IPS DF 4.7 (cell line): ENCODE measurements around the gene NRP2.

Experiments
- DNase-seq: peaks from one replicate; pipeline ENCODE4 v3.0.0-alpha.2; 2013; ENCODE audit warnings: low spot score; ENCODE audit errors: extremely low read depth

The NRP2 gene

DNA sequence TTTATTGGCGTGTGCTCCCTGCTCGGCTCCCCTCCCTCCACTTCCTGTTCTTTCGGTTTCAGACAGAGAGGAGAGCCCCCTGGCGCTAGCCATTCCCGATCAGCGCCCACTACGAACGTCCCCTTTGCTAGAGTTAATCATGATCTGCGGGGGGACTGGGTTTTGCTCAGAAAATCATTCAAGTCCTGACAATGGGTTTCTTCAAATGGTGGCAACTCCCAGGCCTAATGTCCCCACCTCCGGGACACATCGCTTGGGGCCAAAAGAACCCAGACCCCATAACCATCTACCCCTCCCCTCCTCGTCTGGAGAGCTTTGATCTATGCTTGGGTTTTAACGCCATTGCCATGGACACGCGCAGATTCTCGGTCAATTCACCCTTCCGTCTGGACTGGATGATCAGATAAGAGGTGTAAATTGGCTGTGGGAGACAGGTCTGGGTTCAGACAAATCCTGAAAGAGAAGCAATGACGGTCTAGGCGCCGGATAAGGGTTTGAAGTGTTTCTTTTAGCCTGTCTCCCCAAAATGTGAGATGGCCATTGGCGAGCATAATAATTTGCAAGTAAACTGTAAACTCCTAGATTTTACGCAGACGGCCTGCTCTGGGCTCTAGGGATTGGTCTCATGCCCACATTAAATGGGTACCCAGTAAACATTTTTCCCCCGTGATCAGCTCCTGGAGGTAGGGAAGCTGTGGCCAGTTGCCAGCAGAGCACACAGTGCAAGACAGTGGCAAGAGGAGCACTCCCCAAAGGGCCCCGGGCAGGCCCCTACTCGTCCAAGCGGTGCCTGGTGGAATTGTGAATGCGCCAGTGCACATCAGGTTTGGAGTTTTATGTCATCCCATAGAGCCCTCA lies 4.7 kb downstream of the NRP2 start:
- no peak for DNase-seq

DNA sequence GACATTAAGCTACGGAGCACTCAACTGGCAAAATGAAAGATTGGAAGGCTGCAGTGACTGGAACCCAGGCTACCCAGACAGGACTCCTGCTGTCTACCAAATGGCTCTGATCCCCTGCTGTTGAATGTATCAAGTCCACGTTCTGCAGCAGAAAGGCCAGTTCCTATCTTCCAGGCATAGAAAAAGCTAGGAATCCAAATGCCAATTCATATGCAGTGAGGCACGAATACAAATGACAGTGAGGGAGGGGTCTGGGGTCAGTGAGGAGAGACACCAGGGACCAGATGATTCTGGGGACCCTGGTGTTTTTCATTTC lies 5.3 kb downstream of the NRP2 start:
- DNase-seq = no peak

DNA sequence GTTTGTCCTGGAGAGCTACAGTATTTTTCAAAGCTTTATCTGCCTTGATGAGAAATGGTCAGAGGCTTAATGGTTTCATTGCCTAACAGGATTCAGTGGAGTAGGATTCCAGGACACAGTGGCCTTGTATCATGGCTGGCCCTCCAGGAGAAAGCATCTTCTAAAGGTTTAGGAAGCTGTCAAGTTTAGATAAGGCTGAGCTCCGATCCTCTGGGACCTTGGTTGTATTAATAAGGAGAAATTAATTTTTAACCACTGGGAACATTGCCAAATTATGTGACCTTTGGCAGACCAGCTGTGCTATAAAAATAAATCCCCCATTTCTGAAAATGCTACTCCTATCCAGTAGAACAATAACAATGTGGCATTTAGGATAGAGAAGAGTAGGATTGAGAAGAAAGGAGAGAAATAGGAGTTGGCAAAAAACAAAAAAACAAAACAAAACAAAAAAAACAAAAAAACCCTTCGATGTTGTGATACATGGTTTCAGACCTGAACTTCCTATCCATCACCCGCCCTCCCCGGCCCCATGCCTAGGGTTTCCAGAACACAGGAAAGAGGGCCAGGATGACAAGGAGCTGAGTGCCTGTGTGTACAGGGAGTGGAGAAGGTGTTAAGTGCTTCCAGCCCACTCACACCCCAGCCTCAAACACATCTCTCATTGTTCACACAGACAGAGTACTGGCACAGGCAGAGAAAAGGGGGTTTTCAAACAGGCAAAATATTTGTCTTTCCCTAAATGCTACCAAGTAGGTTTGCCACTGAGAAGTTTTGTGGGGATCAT lies 6.3 kb downstream of the NRP2 start:
- DNase-seq = no peak

DNA sequence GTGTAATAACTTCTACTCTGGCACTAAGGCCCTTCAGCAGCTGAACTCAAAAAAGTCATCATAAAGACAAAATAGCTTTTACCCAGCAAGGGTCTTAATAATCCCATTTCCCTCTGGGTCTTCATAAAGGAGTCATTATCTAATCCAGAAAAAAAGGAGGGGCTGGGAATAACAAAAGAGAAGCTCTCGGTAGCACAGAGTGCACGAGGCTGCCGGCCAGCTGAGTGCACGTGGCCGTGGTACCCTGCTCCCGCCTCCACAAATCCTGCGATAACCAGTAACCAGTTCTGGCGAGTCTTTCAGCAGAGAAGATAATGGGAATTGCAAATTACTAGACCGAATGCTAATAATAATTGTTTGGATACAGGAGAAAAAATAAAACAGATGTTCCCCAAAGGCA lies 7.5 kb downstream of the NRP2 start:
- DNase-seq = no peak

DNA sequence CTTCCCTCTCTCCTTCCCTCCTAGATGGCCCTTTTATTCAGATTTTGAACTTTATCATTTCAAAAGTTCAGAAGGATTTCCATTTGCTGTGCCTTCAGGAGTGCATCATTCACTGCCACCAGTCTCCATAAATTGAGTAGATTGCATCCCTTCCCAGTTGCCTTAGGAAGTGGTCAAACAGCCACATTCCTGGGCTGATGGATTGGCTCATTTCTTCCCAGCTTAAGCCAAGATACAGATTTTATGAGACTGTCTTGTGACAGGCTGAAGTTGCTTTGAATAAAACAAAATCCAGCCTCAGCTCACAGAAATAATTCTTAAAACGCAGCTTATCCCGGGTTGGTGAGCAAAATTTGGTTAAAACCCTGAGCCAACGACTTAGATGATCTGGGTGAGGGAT lies 9.8 kb downstream of the NRP2 start:
- DNase-seq = no peak

DNA sequence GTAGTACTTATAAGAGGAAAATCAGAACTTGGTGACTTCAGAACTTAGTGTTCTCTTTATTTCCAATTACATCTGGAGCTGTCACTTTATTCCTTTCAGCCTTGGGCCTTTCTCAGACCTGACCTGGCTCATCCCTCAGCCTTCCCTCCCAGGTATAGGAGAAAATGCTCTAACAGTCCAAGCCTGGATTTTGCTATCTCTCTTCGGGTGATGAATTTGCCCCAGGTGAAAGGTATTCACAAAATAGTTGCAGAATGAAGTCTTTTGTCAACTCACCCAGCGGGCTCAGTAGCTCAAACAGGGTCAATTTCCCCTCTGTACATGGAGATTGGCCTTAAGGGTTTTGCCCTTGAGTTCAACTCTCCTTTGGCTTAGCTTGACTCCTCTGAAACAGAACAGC lies 12.0 kb downstream of the NRP2 start:
- DNase-seq = no peak

DNA sequence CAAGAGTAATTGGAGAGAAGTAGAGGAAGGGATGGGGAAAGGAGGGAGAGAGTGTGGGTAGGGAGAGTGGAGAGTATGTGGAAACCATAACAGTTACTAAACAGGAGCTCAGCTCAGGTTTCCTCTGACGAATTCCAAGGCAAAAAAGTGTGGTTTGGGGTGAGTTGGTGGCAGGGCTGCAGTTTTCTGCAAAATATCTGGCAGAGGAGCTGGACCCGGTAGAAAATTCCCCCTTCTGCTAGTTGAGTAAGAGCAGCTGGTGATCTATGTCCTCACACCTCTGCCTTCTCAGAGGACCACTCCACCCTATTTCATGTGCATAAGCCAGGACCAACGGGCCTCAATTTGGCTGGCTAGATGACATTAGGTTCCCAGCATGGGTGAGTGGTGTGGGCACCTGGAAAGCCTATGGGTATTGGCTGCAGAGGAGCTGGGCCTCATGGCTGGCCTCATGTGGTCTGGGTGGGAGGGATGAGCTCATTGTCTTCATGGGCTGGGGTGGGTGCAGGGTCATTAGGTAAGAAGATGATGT lies 13.2 kb downstream of the NRP2 start:
- DNase-seq = no peak

DNA sequence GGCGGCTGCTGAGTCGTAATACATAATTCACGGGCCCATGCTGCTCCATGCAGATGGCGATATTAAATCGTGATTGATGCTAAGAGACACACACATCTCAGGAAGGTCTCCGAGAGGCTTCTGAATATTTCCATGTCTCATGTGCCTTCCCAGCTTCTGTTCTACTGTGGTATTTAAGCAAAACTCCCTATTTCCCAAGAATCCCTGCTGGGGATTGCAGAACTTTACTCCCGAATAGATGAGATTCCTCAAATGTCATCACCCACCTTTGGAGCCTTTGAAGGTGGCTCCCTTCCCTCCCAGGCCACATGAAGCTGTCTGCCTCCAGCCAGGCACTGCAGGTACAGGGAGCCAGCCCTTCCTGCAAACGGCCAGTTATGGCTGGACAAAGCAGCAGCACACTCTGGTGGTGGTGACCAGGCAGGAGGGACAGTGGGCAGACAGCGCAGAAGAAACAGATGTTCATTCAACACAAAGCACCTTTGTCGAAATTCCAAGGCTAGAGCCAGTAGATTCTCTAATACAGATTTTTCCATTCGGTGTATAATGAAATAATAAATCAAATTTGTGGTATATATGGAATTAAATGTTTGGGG lies 14.1 kb downstream of the NRP2 start:
- DNase-seq = no peak

DNA sequence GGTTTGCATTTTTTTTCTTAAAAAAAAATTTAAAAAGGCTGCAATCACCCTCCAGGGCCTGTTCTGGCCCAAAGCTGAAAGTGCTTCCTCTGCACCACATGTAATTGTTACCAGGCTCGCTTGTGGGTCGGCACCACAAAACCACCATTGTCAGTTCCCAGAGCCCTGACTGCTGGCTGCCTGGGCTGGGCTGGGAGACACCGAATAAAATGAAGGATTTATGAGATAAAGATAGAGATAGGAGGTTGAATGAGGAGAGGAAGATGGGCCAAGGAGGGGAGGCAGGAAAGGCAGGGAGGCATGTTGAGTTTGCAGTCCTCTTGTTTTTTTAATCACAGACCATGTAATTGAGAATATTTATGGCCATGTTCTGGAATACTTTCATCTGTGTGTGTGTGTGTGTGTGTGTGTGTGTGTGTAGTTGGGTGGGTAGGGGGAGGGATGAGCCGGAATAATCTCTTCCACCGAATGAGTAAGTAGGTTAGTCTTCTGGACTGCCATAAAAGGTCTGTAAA lies 14.7 kb downstream of the NRP2 start:
- no peak for DNase-seq

DNA sequence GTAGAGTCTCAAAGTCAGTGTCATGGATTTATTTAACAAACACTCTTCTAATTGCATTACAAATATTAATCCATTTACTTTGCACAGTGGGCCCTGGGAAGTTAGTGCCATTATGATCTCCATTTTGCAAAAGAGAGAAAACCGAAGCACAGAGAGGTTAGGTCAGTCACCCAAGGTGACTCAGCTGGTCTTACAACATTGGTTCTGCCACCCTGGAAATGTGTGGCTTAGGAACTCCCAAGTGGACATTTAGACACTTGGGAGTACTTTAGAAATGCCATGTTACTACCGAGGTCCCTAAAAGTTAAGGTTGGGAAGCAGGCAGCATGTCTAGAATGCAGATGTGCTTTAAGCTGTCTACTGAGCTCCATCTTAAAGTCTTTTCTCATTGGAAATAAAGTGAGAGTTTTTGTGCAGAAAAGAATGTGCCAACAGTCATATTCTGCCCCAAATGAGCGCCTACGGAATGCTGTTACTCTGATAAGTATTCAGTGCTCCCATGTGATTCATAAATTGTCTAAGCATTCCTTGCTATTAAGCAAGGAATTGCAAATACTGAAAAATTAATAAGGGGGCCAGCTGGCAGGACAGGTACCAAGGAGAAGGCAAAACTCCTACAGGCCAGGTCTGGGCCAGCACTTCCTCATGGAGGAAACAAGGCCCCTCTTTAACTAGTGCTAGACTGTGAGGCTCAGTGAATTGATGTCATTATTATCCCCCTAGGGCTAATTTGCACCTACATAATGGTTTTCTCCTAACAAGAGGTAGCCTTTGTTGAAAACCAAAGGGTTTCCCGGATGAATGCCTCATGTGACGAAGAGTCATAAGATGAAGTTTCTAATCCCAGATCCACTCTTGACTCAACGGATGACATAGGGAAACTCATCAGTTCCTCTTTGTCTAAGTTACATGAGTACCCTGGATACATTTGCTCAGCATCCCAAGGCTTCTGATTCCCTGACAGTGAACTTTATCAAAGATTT lies 16.3 kb downstream of the NRP2 start:
- DNase-seq = no peak

DNA sequence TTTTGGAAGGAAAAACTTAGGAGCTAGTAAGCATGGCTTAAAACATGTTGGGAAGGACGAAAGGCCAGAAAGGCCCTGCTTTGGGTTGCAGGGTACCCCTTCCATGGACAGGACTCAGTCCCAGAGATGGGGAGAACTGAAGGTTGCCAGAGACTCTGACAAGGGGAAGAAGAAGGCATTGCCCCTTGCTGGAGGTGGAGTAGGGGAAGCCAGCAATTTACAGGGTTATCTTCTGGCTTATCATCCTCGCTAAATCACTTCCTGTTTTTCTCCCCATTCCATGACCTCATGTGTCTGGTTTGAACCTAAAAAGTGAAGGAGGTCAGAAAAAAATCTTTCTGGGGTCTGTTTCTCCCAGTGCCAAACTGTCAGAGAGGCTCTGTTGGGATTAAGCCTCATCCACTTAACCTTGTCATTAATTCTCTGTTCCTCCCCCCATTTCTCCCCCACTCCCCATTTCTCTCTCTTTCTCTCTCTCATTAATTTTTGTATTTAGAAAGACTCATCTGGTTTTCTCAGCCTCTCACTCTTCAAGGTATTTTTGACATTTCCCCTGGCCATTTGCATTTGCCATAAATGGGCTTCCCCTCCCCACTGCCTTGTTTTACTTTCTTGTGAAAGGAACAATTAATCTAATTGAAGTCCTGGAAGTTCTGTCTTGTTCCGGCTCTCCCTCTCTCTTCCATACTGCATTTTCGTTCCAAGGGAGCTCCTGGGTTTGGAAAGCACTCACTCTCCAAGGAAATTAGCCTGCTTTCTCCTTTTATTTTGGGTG lies 17.4 kb downstream of the NRP2 start:
- no peak for DNase-seq

DNA sequence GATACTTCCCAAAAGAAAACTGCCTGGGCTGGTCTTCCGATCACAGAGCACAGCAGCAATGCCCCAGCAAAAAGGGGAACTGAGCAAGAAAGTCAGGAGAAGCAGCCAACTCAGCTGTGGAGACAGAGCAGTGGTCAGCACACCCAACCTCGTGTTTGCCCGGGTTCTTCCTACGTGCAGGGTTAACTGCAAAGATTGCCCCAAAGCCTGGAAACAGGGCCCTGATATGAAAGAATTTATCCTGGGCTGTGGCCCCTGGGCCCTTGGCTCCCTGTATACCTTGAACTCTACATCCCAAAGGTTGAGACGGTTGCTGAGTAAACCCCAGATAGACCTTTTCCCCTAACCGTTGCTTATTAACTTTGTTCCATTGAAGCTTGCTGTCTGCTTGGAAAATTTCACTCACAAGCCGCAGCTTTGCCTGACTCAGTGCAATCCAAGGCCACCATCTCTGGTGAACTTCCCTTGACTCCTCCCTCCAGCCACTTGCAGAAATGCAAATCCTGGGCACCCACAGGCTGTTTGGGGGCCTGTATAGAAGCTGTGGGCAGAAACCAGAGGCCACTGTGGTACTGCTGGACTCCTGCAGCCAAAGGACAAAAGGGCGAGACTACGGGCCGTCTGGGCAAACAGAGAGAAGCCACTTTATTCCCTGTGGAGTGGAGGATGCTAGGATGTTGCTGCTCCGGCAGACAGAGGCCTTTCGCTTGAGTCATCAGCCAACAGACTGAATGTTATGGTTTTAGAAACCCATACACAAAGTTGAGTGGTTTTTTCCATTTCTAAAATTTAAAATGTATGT lies 18.2 kb downstream of the NRP2 start:
- DNase-seq = no peak

DNA sequence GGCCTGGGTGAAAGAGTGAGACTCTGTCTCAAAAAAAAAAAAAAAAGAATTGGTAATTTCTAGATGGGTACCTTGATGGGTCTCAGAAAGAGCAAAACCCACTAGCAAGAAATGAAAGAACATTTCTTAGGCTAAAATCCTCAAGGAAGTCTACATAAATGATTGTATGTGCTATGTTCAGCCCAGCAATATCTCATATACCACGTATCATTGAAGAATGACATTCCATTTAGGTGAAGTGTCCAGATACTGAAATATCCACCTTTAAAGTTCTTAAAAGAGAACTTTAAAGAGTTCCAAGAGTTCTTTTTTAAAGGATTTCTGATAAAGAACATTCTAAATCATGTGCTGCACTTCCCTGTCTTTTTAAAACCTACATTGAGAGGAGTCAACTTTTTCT lies 19.2 kb downstream of the NRP2 start:
- DNase-seq = no peak

DNA sequence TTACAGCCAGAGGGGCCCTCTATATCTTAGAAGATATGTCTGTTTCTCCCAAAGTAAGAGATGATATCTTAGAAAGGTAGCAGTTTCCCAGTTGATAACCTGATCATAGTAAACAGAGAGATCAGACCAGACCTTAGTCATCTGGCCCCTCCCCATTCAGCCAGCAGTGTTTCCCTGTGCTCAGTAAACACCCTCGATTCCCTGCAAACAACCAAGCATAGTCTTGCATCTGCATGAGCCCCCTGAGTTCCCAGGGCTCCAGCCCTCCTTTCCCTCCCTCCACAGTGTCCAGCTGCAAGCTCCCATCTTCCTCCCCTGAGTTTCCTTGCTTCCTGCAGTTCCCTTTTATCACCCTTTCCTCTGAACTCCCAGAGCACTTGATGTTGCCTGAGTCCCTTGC lies 20.3 kb downstream of the NRP2 start:
- DNase-seq = no peak

DNA sequence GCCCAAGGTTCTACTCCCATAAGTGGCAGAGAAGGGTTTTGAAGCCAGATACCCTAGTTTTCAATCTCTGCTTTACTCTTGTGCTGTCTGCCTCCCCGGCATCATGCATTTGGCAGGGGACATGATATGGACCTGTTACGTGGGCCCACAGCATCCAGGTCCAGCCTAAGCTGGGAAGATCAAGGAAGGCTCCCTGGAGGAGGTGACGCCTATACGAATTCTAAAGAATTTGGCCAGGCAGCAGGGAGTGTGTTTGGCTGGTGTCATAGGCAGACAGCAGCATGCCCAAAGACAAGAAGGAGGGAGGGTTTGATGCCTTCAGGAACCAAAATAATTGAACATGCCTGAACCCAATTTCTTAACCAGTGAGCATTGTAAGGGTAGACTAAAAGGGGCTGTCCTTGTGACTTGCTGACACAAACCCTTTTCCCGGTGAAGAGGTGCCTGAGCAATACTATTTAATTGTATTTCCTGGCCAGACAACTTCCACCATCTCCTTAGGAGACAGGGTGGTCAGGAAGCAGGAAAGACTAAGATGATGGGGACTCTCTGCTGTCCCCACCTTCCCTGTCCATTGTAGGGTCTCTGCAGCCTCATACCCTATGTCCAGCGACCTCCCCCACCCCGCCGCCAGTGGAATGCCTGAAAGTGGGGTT lies 21.3 kb downstream of the NRP2 start:
- DNase-seq = no peak

DNA sequence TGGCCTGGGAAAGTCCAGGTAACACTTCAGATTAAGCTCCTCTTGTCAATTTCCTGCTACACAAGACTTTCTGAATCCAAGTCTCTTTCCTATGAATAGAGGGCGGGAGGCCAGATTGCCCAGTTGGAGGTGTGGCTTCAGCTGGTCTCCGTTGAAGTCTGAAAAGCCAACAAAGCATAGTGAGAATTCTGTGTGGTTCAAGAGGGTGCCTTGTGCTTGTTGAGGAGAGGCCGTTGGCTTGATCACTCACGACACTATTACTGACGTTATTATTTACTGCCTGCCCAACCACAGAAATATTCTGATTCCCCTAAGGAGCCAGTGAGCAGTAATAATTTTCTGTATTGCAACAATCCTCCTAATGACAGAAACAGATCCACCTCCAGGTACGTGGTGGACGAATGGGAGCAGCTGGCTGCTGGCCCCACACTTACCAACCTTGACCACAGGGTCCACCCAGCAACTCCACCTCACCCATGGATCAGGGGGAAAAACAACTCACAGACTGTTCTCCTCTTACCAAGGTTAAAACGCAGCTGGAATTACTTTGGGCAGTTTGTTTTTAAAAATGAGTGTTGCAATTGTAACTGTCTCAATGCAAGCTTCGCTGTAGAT lies 21.9 kb downstream of the NRP2 start:
- no peak for DNase-seq

DNA sequence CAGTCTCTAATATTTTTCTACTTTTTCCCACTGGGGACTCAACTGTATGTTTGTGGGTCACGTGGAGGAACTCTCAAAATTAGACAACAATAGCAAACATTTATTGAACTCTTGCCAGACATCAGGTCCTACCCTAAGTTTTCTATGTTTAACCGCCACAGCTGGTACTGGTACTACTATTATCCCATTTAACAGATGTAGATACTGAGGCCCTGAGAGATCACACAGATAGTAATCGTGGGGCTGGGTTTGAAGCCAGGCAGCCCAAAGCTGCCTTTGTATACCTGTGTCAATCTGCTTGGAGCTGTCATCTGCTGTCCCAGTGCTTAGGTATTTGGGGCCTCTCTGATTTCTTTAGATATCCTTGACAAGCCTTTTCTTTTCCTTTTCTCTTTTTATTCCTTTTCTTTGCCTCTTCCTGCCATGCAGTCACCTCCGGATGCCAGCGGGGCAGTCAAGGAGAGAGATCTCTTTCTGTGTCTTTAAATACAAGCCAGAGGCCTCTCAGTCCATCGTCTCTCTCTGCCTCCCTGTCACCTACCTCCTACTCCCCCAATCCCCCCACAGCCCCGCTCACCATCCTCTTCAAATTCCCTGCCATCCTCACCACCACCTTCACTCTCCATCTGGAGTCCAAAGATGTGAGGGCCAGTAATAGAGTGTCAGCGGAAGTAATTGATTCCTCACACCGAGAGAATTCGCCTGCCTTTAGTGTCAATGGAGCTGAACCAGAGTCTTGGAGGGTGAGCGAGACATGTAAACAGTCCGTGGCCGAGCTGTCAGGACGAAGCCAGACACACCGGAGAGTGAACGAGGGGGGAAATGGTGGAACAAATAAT lies 23.4 kb downstream of the NRP2 start:
- DNase-seq = no peak
